Astrocyte (in vitro differentiated cells and primary cell): ENCODE results near the gene PPP2R2D. TPM values are rescaled to one million over a fixed set of nuclear protein-coding genes. Genes with fewer than 3 reads are reported as not detected.
A peak's percentile ranks its signal among the peaks of the same experiment; 100 is the strongest.

Source experiments
- DNase-seq: peaks from one replicate; pipeline ENCODE4 v3.0.0-alpha.2; 2010; ENCODE audit warnings: low read depth
- FAIRE-seq: peaks from 2 replicates; lab custom pipeline; 2011; peaks lifted over from hg19 to GRCh38; lab: Jason Lieb, UNC
- H2AFZ ChIP-seq: 2 replicates; pipeline ENCODE4 v1.6.0; 2012; ENCODE audit warnings: low read depth, low read length, inconsistent platforms
- H3K27ac ChIP-seq: 2 replicates; pipeline ENCODE4 v1.5.1; 2011; ENCODE audit warnings: low read depth, low read length, inconsistent platforms
- H3K27me3 ChIP-seq: 2 replicates; pipeline ENCODE4 v1.6.0; 2011; ENCODE audit warnings: low read length, inconsistent platforms; ENCODE audit not compliant: insufficient read depth
- H3K36me3 ChIP-seq: 2 replicates; pipeline ENCODE4 v1.5.1; 2011; ENCODE audit warnings: low read length, inconsistent platforms; ENCODE audit not compliant: insufficient read depth
- H3K4me1 ChIP-seq: 2 replicates; pipeline ENCODE4 v1.5.1; 2011; ENCODE audit warnings: low read length, inconsistent platforms; ENCODE audit not compliant: insufficient read depth
- H3K4me2 ChIP-seq: 2 replicates; pipeline ENCODE4 v1.6.0; 2012; ENCODE audit warnings: low read length, inconsistent platforms
- H3K4me3 ChIP-seq: 2 replicates; pipeline ENCODE4 v1.5.1; 2011; ENCODE audit warnings: low read depth, mild to moderate bottlenecking, low read length, inconsistent platforms; ENCODE audit not compliant: insufficient read depth
- H3K79me2 ChIP-seq: 2 replicates; pipeline ENCODE4 v1.6.0; 2012; ENCODE audit warnings: mild to moderate bottlenecking, low read length, inconsistent platforms; ENCODE audit not compliant: insufficient read depth
- H3K9ac ChIP-seq: 2 replicates; pipeline ENCODE4 v1.6.0; 2012; ENCODE audit warnings: mild to moderate bottlenecking, low read length, inconsistent platforms
- H3K9me3 ChIP-seq: 2 replicates; pipeline ENCODE4 v1.5.1; 2012; ENCODE audit warnings: low read depth, mild to moderate bottlenecking, low read length, inconsistent platforms; ENCODE audit not compliant: insufficient read depth
- H4K20me1 ChIP-seq: 2 replicates; pipeline ENCODE4 v1.6.0; 2012; ENCODE audit warnings: low read length, inconsistent platforms; ENCODE audit not compliant: insufficient read depth
- H3K27ac Mint-ChIP-seq: one replicate; pipeline ENCODE4 v1.8.0; 2021; ENCODE audit warnings: mild to moderate bottlenecking, mixed read lengths; ENCODE audit not compliant: unreplicated experiment
- H3K27me3 Mint-ChIP-seq: one replicate; pipeline ENCODE4 v1.8.0; 2021; ENCODE audit warnings: low read depth, mixed read lengths; ENCODE audit not compliant: unreplicated experiment
- H3K36me3 Mint-ChIP-seq: one replicate; pipeline ENCODE4 v1.8.0; 2021; ENCODE audit warnings: low read depth, mixed read lengths; ENCODE audit not compliant: unreplicated experiment
- H3K4me1 Mint-ChIP-seq: one replicate; pipeline ENCODE4 v1.8.0; 2021; ENCODE audit warnings: low read depth, mixed read lengths; ENCODE audit not compliant: unreplicated experiment
- H3K4me3 Mint-ChIP-seq: one replicate; pipeline ENCODE4 v1.8.0; 2021; ENCODE audit warnings: mild to moderate bottlenecking, moderate library complexity, mixed read lengths; ENCODE audit not compliant: unreplicated experiment
- H3K9me3 Mint-ChIP-seq: one replicate; pipeline ENCODE4 v1.8.0; 2021; ENCODE audit warnings: mild to moderate bottlenecking, mixed read lengths; ENCODE audit not compliant: unreplicated experiment
- EZH2 ChIP-seq: IDR thresholded peaks from 2 replicates; pipeline ENCODE4 v1.6.1; 2012; ENCODE audit warnings: mild to moderate bottlenecking, low read length, inconsistent platforms; ENCODE audit not compliant: insufficient read depth
- total RNA-seq: library from RNA; stranded (reverse); gene quantifications from 2 replicates; pipeline ENCODE4 v1.2.1, GENCODE V29; 2021
- TF ChIP-seq, protein P1 (sequence below): IDR thresholded peaks from 2 replicates; pipeline ENCODE4 v1.5.1; 2011; ENCODE audit warnings: low read depth, mild to moderate bottlenecking, inconsistent platforms, low read length, moderate library complexity; ENCODE audit not compliant: insufficient read depth

The PPP2R2D gene
- total RNA-seq, 1 donor from 2014 or later: 32.5 TPM

DNA sequence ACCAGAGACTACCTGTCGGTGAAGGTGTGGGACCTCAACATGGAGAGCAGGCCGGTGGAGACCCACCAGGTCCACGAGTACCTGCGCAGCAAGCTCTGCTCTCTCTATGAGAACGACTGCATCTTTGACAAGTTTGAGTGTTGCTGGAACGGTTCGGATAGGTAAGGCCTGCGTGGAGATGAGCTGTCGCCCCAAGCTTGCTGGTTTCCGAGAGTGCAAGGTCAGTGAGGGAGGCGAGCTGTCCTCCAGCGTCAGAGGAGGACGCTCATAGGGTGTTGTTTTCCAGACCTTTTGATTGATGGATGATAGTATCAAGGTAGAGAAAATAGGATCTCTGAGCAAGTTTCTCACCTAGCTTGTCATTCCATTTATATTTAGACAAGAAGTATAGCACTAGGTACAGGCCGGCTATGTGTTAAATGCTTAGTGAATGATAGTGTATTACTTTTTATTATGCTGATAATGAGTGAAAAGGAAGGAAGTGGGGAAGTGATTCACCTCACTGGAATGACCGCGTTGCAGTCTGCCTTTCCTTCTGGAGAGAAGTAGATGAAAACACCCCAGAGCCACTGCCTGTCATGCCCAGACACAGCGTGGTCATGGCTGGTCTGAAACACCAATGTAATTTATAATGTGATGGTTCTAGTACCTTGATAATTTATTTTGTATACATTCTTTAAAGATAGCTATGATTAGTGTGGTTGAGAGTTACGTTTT lies 47.0 kb downstream of the PPP2R2D start:
- peak; percentile 83 for DNase-seq
- H2AFZ ChIP-seq: no peak overlapping the region
- peak overlapping the region; percentile 0 for H3K9ac ChIP-seq
- H3K27ac Mint-ChIP-seq: peak overlapping the region; percentile 67
- peak overlapping the region; percentile 14 for H3K4me3 ChIP-seq
- H3K4me1 Mint-ChIP-seq: peaks cover 35% of the 10 kb centered on the region
- no peaks in the 10 kb centered on the region for H3K9me3 ChIP-seq
- TF ChIP-seq, protein P1, sequence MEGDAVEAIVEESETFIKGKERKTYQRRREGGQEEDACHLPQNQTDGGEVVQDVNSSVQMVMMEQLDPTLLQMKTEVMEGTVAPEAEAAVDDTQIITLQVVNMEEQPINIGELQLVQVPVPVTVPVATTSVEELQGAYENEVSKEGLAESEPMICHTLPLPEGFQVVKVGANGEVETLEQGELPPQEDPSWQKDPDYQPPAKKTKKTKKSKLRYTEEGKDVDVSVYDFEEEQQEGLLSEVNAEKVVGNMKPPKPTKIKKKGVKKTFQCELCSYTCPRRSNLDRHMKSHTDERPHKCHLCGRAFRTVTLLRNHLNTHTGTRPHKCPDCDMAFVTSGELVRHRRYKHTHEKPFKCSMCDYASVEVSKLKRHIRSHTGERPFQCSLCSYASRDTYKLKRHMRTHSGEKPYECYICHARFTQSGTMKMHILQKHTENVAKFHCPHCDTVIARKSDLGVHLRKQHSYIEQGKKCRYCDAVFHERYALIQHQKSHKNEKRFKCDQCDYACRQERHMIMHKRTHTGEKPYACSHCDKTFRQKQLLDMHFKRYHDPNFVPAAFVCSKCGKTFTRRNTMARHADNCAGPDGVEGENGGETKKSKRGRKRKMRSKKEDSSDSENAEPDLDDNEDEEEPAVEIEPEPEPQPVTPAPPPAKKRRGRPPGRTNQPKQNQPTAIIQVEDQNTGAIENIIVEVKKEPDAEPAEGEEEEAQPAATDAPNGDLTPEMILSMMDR: no peak
- TF ChIP-seq EZH2: no peak
- peaks cover 16% of the 10 kb centered on the region for H3K36me3 ChIP-seq
- H4K20me1 ChIP-seq: no peaks in the 10 kb centered on the region
- no peaks in the 10 kb centered on the region for H3K27me3 Mint-ChIP-seq
- no peaks in the 10 kb centered on the region for H3K9me3 Mint-ChIP-seq
- H3K27me3 ChIP-seq: no peaks in the 10 kb centered on the region
- H3K79me2 ChIP-seq: peaks cover 26% of the 10 kb centered on the region
- peaks cover 29% of the 10 kb centered on the region for H3K36me3 Mint-ChIP-seq
- H3K4me3 Mint-ChIP-seq: peak overlapping the region; percentile 34
- peaks cover 38% of the 10 kb centered on the region for H3K4me1 ChIP-seq
- peak overlapping the region; percentile 89 for H3K27ac ChIP-seq
- H3K4me2 ChIP-seq: peak overlapping the region; percentile 82
- peak; percentile 41 for FAIRE-seq

DNA sequence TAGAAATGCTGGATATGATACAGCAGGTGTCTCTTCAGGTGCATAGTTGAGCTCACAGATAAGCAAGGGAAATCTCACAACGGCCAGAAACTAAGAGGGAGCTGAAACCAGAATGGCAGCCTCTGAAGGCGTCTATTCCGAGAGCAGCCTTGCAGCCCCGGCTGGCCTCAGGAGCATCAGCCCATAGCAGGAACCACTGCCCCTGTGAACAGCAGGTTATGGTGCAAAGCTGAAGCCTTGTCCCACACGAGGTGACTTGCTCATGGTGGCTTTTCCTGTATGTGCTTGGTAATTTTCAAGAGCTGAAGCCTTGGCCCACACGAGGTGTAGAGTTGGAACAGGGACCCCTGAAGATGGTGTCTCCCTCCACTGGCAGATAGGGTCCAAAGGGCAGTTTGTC lies 47.7 kb downstream of the PPP2R2D start:
- FAIRE-seq: no peak
- Histone ChIP-seq H2AFZ (no peak overlapping the region), H3K4me1 (peaks cover 38% of the 10 kb centered on the region), H3K9ac (no peak overlapping the region), H3K4me3 (no peak overlapping the region), H3K36me3 (peaks cover 16% of the 10 kb centered on the region), H4K20me1 (peaks cover under 1% of the 10 kb centered on the region), H3K27me3 (no peaks in the 10 kb centered on the region), H3K79me2 (peaks cover 20% of the 10 kb centered on the region), H3K9me3 (no peaks in the 10 kb centered on the region), H3K4me2 (peak overlapping the region; percentile 82), H3K27ac (no peak overlapping the region)
- no peak for DNase-seq
- H3K4me1 Mint-ChIP-seq: peaks cover 31% of the 10 kb centered on the region
- H3K4me3 Mint-ChIP-seq: no peak overlapping the region
- no peak for TF ChIP-seq EZH2
- TF ChIP-seq, protein P1: no peak
- H3K27ac Mint-ChIP-seq: peak overlapping the region; percentile 77
- H3K9me3 Mint-ChIP-seq: no peaks in the 10 kb centered on the region
- no peaks in the 10 kb centered on the region for H3K27me3 Mint-ChIP-seq
- H3K36me3 Mint-ChIP-seq: peaks cover 28% of the 10 kb centered on the region
